Lower leg skin (tissue), 4 donors: ENCODE results near the gene MR1. TPM values are rescaled to one million over a fixed set of nuclear protein-coding genes. Genes with fewer than 3 reads are reported as not detected.

ENCODE experiments used
- DNase-seq, 2 donors: peaks; one replicate each; pipeline ENCODE4 v3.0.0-alpha.2; 2019; ENCODE audit warnings: low spot score in 2 of 2
- H3K4me3 ChIP-seq: fragments of 200-600 bp; sonication (generic); 2 replicates; pipeline ENCODE4 v1.5.1; 2017; ENCODE audit warnings: mild to moderate bottlenecking, low read depth; ENCODE audit not compliant: poor library complexity, severe bottlenecking
- CTCF ChIP-seq, 3 donors: fragments of 450-650 bp; IDR thresholded peaks; one replicate each; pipeline ENCODE4 v1.5.1; 2016; ENCODE audit warnings: antibody characterized with exemption in 3 of 3, mild to moderate bottlenecking in 3 of 3, moderate library complexity in 2 of 3
- POLR2A ChIP-seq, 2 donors: fragments of 450-650 bp; IDR thresholded peaks; one replicate each; pipeline ENCODE4 v1.6.1; 2016 to 2017; ENCODE audit warnings: antibody characterized with exemption in 2 of 2, mild to moderate bottlenecking in 1 of 2, moderate library complexity in 1 of 2
- WGBS, 2 donors: methylation state at CpG; one replicate each; pipeline ENCODE4 v1.1.5; 2018; 5-methylcytosine and 5-hydroxymethylcytosine counted together
- intact Hi-C: fragments of 100-400 bp; cut with DNase I; formaldehyde crosslinking; loops from one replicate; pipeline ENCODE4 v1.15.0; 2023; ENCODE audit warnings: low total_unique reads
- total RNA-seq, 4 donors: library from RNA; depleted of rRNA; stranded (reverse); fragments of >200 nt; gene quantifications; one replicate each; pipeline ENCODE4 v1.1.0, GENCODE V29; 2016

The MR1 gene
- total RNA-seq, 4 donors from 2014 or later: 13.2 to 18.6 (median 16.3) TPM

DNA sequence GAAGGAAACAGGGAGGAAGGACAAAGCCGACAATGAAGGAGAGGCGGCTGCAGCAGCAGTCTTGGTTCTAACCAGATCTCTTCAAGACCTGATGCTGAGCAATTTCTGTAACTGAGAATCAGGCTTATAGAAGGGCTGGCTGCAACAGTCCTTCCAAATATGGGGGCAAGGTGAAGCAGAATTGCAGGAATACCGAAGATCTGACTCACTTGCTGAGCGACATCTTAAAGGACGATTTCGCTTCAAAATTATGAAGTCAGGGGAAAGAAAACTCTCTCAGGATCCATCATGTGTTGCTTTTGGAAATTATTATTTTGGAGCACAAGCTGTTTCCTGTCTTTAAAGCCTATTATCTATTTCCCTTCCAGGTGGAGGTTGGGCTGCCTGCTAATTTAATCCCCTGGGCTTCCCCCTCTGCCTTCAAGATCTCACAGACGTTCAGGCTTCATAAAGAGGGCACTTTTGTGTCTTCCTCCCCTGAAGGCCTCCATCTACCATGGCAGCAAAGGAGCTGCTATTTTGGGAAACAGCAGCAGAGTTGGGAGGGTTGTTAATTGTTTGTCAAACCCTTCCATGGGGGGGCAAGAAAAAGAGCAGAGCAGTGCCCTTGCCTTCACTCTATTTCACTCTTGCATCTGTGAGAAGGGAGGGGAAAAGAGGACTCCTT, 43.9 kb downstream of the MR1 start:
- H3K4me3 ChIP-seq: no peak overlapping the region
- intact Hi-C loops: no loop called here
- 73% methylated on average over 7 of the region's 7 CpGs for WGBS, 2 donors
- TF ChIP-seq POLR2A (IDR thresholded peaks at IDR 0.05) (no peak), CTCF (IDR thresholded peaks at IDR 0.05) (no peak)
- DNase-seq: no peak

DNA sequence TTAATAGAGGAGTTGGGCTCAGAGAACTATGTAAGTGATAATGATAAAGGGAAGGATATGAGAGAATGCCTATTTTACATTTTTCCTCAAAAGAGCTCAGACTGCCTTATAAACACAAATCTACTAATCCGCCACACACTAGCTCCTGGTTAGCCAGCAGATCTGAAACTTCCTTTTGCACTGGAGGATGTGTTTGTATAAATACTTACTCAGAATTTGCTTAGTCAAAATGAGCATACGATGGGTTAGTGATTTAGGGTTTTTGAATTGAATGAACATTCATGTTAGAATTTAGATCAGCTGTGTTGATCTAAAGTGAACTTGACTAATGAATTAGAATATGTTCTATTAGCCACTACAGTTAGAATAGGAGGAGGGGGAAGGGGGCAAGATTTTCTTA, 45.6 kb downstream of the MR1 start:
- intact Hi-C loops: no loop called here
- no peak overlapping the region for H3K4me3 ChIP-seq
- 88 to 90% methylated on average over 2 of the region's 2 CpGs for WGBS, 2 donors
- no peak for TF ChIP-seq CTCF (IDR thresholded peaks at IDR 0.05)
- DNase-seq: no peak

DNA sequence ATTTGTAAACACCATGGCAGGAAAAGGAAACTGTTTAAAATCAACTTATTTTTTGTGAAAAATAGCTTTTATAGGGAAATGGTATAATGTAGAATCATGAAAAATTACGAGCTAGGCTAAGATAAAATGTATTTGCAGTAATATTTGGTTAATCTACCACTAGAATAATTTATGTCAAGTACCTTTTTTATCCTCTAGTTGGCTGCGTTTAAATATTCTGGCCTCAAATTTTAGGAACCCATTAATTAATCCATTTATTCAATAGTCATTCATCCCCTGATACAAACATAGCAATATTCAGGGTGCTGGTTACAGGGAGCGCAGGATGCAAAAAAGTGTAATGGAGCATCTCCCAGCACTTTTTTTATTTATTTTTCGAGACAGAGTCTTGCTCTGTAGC, 46.1 kb downstream of the MR1 start:
- intact Hi-C loops: no loop called here
- no peak for TF ChIP-seq CTCF (IDR thresholded peaks at IDR 0.05)
- no peak for TF ChIP-seq POLR2A (IDR thresholded peaks at IDR 0.05)
- no peak for DNase-seq
- H3K4me3 ChIP-seq: no peak overlapping the region
- WGBS, 2 donors: 70 to 79% methylated on average over 4 of the region's 4 CpGs

- intact Hi-C loops: no loop called here
- 91 to 93% methylated on average over 4 of the region's 4 CpGs for WGBS, 2 donors
- DNase-seq: no peak
- TF ChIP-seq POLR2A (IDR thresholded peaks at IDR 0.05) (no peak), CTCF (IDR thresholded peaks at IDR 0.05) (no peak)
- H3K4me3 ChIP-seq: no peak overlapping the region
Measured at GRCh38 chr1:181080556-181080955, 46.8 kb downstream of the MR1 start.

- WGBS, 2 donors: 61 to 67% methylated on average over 3 of the region's 3 CpGs
- TF ChIP-seq POLR2A (IDR thresholded peaks at IDR 0.05): no peak
- no peak for TF ChIP-seq CTCF (IDR thresholded peaks at IDR 0.05)
- no peak overlapping the region for H3K4me3 ChIP-seq
- intact Hi-C loops: no loop called here
- no peak for DNase-seq
Measured at GRCh38 chr1:181081395-181081794, 47.6 kb downstream of the MR1 start.
